ENCODE results near the gene CNOT6L.

GRCh38 chr4:77695774-77696173, 123.4 kb downstream of the CNOT6L start:
- TF ChIP-seq CTCF (IDR thresholded peaks at IDR 0.05; ENCODE audit: low read depth, low read length, poor library complexity, severe bottlenecking) = no peak
- no peak for TF ChIP-seq EZH2phosphoT487 (IDR thresholded peaks at IDR 0.05; ENCODE audit: borderline replicate concordance, low read length)

Data from DOHH2 (cell line).